ENCODE results near the gene FBXO21. TPM values are rescaled to one million over a fixed set of nuclear protein-coding genes. Genes with fewer than 3 reads are reported as not detected.

FBXO21 gene
- total and polyA plus RNA-seq, 8 donors = 7.4 to 494 (median 32.2) TPM

DNA sequence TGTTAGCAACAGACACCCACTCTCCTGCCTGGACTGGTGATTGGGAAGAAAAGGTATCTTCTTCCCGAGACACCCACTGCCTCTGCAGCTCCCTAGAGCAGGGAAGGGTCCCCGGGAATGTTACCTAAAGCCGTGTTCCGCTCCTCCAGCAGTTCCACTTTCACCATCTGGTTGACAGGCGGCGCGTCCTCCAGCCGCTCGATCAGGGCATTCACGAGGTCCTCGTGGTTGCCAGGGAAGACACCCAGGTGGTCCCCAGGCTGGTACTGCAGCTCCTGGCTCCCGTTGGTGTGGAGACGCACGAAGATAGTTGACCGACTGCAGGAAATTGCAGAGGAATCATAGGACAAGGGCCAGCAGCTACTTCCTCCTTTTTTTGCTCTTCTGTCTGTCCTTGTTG, 44.2 kb upstream of the FBXO21 start:
- TF ChIP-seq, protein P1, sequence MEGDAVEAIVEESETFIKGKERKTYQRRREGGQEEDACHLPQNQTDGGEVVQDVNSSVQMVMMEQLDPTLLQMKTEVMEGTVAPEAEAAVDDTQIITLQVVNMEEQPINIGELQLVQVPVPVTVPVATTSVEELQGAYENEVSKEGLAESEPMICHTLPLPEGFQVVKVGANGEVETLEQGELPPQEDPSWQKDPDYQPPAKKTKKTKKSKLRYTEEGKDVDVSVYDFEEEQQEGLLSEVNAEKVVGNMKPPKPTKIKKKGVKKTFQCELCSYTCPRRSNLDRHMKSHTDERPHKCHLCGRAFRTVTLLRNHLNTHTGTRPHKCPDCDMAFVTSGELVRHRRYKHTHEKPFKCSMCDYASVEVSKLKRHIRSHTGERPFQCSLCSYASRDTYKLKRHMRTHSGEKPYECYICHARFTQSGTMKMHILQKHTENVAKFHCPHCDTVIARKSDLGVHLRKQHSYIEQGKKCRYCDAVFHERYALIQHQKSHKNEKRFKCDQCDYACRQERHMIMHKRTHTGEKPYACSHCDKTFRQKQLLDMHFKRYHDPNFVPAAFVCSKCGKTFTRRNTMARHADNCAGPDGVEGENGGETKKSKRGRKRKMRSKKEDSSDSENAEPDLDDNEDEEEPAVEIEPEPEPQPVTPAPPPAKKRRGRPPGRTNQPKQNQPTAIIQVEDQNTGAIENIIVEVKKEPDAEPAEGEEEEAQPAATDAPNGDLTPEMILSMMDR (IDR thresholded peaks at IDR 0.05) = no peak
- no peak for TF ChIP-seq EP300 (IDR thresholded peaks at IDR 0.05)
- TF ChIP-seq POLR2AphosphoS5 (IDR thresholded peaks at IDR 0.05) = no peak
- TF ChIP-seq POLR2A (IDR thresholded peaks at IDR 0.05) = no peak
- peaks cover 0 to 9% (median 0%) of the 10 kb centered on the region in 4 donors for H3K4me1 ChIP-seq
- no peaks in the 10 kb centered on the region for H3K36me3 ChIP-seq
- intact Hi-C loops (cut with DNase I; ENCODE audit: low total_unique reads) = no loop called here
- H3K27ac ChIP-seq = no peak overlapping the region
- 85 to 92% (median 88%) methylated on average over 15 of the region's 15 CpGs for whole genome bisulfite sequencing, 5 donors
- H3K9me3 ChIP-seq = no peaks in the 10 kb centered on the region
- no peak overlapping the region for H3K4me3 ChIP-seq
- no peak for DNase-seq
- peaks cover 0 to 49% (median 13%) of the 10 kb centered on the region in 3 donors for H3K27me3 ChIP-seq

DNA sequence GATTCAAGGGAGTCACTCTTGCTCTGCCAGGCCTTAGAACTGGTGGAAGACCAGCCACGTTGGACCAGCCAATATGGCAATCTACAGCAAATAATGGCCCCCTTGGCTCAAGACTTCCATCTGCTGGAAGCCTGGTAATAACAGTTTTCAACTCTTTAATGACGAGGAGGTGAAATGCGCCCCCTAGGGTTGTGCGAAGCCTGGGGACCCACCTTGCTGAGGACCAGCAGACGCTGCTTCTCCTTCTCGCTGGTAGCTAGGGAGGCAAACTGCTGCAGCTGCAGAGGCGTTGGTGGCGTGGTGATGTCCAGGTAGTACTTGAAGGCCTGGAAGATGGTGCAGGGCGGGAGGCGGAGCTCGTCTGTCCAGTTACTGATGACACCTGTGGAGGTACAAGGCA, 41.5 kb upstream of the FBXO21 start:
- intact Hi-C loops (cut with DNase I; ENCODE audit: low total_unique reads) = no loop called here
- Histone ChIP-seq H3K9me3 (no peaks in the 10 kb centered on the region), H3K27ac (no peak overlapping the region), H3K27me3 (peaks cover 0 to 64% (median 22%) of the 10 kb centered on the region in 3 donors), H3K4me1 (peaks cover 0 to 9% (median 0%) of the 10 kb centered on the region in 4 donors), H3K4me3 (no peak overlapping the region), H3K36me3 (no peaks in the 10 kb centered on the region)
- DNase-seq = no peak
- TF ChIP-seq, protein P1 (IDR thresholded peaks at IDR 0.05) = no peak
- no peak for TF ChIP-seq POLR2AphosphoS5 (IDR thresholded peaks at IDR 0.05)
- no peak for TF ChIP-seq POLR2A (IDR thresholded peaks at IDR 0.05)
- 79 to 88% (median 82%) methylated on average over 11 of the region's 11 CpGs for WGBS, 5 donors

DNA sequence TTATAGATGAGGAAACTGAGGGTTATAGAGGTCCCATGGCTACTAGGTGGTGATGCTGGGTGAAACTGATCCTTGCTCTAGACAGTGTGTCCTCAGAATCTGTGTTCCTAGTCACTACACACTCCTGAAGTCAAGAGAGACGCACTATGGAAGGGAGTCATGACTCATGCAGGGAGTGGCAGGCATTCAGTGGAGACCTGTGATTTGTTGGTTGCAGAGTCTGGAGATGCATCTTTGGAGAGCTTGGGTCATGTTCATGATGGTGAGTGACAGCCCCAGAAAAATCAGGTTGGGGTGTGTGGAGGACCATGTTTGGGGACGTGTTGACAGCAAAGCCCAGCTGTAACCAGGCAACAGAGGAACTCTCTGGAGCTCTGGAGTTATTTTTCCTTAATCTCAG, 38.0 kb upstream of the FBXO21 start:
- intact Hi-C loops (cut with DNase I; ENCODE audit: low total_unique reads) = no loop called here
- peak in 1 of 2 donors; percentile 14 for DNase-seq
- Histone ChIP-seq H3K4me1 (no peaks in the 10 kb centered on the region), H3K9me3 (no peaks in the 10 kb centered on the region), H3K27me3 (peaks cover 0 to 59% (median 13%) of the 10 kb centered on the region in 3 donors), H3K36me3 (no peaks in the 10 kb centered on the region), H3K27ac (no peak overlapping the region), H3K4me3 (no peak overlapping the region)
- 33 to 49% (median 42%) methylated on average over 2 of the region's 2 CpGs for WGBS, 5 donors
- TF ChIP-seq POLR2A (IDR thresholded peaks at IDR 0.05) (no peak), POLR2AphosphoS5 (IDR thresholded peaks at IDR 0.05) (no peak), EP300 (IDR thresholded peaks at IDR 0.05) (no peak)
- TF ChIP-seq, protein P1 (IDR thresholded peaks at IDR 0.05) = no peak

DNA sequence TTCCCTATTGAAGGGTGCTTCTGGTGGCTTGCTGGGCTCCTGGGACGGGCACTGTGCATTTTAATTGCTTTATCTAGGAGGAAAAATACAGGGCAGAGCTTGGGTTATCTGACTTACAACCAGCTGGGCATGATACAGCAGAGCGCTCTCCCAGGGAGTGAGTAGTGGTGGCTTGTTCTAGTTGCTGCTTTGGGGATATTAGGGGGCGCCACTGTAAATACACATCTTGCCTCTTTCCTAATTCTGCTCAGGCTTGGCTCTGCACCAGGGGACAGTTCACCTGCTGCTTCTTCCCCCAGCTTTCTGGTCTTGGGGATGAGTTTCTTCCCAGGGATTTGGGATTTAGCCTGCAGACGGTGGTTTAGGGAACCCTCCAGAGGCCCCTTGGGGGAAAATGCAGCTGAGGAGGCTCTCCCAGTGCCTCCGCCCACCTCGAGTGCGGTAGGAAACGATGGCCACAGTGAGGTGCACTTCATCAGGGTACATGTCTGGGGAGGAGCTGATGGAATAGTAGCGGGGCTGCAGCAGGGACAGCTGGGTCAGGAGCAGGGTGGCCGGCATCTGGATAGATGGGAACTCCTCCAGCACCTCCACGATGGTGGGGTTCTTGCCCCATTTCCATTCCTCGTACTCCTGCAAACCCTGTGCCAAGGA, 36.9 kb upstream of the FBXO21 start:
- intact Hi-C loops (cut with DNase I; ENCODE audit: low total_unique reads) = no loop called here
- no peak for TF ChIP-seq POLR2AphosphoS5 (IDR thresholded peaks at IDR 0.05)
- TF ChIP-seq, protein P1 (IDR thresholded peaks at IDR 0.05) = no peak
- TF ChIP-seq EP300 (IDR thresholded peaks at IDR 0.05) = no peak
- no peak for TF ChIP-seq POLR2A (IDR thresholded peaks at IDR 0.05)
- no peaks in the 10 kb centered on the region for H3K4me1 ChIP-seq
- 39 to 59% (median 46%) methylated on average over 8 to 12 of the region's 12 CpGs for WGBS, 5 donors
- H3K27me3 ChIP-seq = peaks cover 0 to 53% (median 13%) of the 10 kb centered on the region in 3 donors
- H3K4me3 ChIP-seq = no peak overlapping the region
- no peaks in the 10 kb centered on the region for H3K36me3 ChIP-seq
- no peak for DNase-seq
- H3K9me3 ChIP-seq = no peaks in the 10 kb centered on the region
- H3K27ac ChIP-seq = no peak overlapping the region

All from stomach (tissue), 9 donors.